Tibial nerve (tissue), 4 donors: ENCODE measurements around the gene MMP3.

Source experiments
- EP300 ChIP-seq, 2 donors: sonication (generic); formaldehyde crosslinking; IDR thresholded peaks; one replicate each; pipeline ENCODE4 v1.6.1; 2017; ENCODE audit warnings: antibody characterized with exemption in 2 of 2, mild to moderate bottlenecking in 1 of 2
- POLR2A ChIP-seq, 2 donors: fragments of 450-650 bp; IDR thresholded peaks; one replicate each; pipeline ENCODE4 v1.6.1; 2017; ENCODE audit warnings: antibody characterized with exemption in 2 of 2, mild to moderate bottlenecking in 2 of 2, moderate library complexity in 2 of 2
- TF ChIP-seq, protein P1 (sequence below), 5 experiments: fragments of 200-600 bp in 3 of 5; fragments of 450-650 bp in 2 of 5; sonication (generic) in 3 of 5; IDR thresholded peaks; one replicate each; pipeline ENCODE4 v1.5.1; 2016 to 2019; ENCODE audit warnings: antibody characterized with exemption in 5 of 5, mild to moderate bottlenecking in 3 of 5, moderate library complexity in 2 of 5

DNA sequence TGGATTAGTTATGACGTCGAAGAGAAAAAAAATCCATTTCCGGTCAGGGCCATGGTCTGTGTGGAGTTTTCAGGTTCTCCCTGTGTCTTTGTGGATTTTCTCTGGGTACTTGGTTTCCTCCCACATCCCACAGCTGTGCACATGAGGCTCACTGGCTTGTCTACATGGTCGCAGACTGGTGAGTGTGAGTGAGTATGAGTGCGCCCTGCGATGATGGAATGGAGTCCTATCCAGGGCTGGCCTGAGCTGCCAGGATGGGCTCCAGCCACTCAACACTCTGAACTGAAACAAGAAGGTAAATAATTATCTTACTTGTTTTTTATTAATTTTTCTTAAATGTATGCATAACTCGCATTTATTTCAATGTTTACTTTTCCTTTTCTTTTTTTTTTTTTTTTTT, 10.8 kb downstream of the MMP3 start:
- TF ChIP-seq, protein P1, sequence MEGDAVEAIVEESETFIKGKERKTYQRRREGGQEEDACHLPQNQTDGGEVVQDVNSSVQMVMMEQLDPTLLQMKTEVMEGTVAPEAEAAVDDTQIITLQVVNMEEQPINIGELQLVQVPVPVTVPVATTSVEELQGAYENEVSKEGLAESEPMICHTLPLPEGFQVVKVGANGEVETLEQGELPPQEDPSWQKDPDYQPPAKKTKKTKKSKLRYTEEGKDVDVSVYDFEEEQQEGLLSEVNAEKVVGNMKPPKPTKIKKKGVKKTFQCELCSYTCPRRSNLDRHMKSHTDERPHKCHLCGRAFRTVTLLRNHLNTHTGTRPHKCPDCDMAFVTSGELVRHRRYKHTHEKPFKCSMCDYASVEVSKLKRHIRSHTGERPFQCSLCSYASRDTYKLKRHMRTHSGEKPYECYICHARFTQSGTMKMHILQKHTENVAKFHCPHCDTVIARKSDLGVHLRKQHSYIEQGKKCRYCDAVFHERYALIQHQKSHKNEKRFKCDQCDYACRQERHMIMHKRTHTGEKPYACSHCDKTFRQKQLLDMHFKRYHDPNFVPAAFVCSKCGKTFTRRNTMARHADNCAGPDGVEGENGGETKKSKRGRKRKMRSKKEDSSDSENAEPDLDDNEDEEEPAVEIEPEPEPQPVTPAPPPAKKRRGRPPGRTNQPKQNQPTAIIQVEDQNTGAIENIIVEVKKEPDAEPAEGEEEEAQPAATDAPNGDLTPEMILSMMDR (IDR thresholded peaks at IDR 0.05), result no peak
- no peak for TF ChIP-seq POLR2A (IDR thresholded peaks at IDR 0.05)
- no peak for TF ChIP-seq EP300 (IDR thresholded peaks at IDR 0.05)
